Esophagus squamous epithelium (tissue), 5 donors: ENCODE measurements around the gene TERF2IP. TPM values are rescaled to one million over a fixed set of nuclear protein-coding genes. Genes with fewer than 3 reads are reported as not detected.

ENCODE experiments used
- DNase-seq: peaks from one replicate; lab custom pipeline; 2025; lab: John Stamatoyannopoulos, UW
- H3K27ac ChIP-seq, 4 donors: fragments of 200-600 bp; sonication (generic); one replicate each; pipeline ENCODE4 v1.5.1; 2016 to 2019; ENCODE audit warnings: mild to moderate bottlenecking in 1 of 4
- H3K27me3 ChIP-seq, 4 donors: fragments of 200-600 bp; sonication (generic); 1 replicate in 3 of 4; 2 replicates in 1 of 4; pipeline versions ENCODE4 v1.5.1 to v1.6.0; 2017 to 2021; ENCODE audit warnings: antibody characterized with exemption in 1 of 4
- H3K36me3 ChIP-seq, 3 donors: fragments of 200-600 bp; sonication (generic); one replicate each; pipeline ENCODE4 v1.5.1; 2016 to 2019
- H3K4me1 ChIP-seq, 3 donors: fragments of 200-600 bp; sonication (generic); one replicate each; pipeline ENCODE4 v1.5.1; 2017 to 2019
- H3K4me3 ChIP-seq, 4 donors: fragments of 200-600 bp; sonication (generic); 1 replicate in 3 of 4; 2 replicates in 1 of 4; pipeline ENCODE4 v1.5.1; 2016 to 2019; ENCODE audit warnings: mild to moderate bottlenecking in 2 of 4, moderate library complexity in 1 of 4
- H3K9me3 ChIP-seq, 3 donors: fragments of 200-600 bp; sonication (generic); one replicate each; pipeline ENCODE4 v1.5.1; 2016 to 2019
- CTCF ChIP-seq, 6 experiments: fragments of 450-650 bp in 4 of 6; fragments of 200-600 bp in 2 of 6; sonication (generic) in 2 of 6; IDR thresholded peaks; one replicate each; pipeline ENCODE4 v1.5.1; 2016 to 2019; ENCODE audit warnings: antibody characterized with exemption in 6 of 6, mild to moderate bottlenecking in 4 of 6, moderate library complexity in 4 of 6
- POLR2A ChIP-seq, 4 donors: fragments of 450-650 bp; IDR thresholded peaks; one replicate each; pipeline ENCODE4 v1.6.1; 2017; ENCODE audit warnings: antibody characterized with exemption in 4 of 4, mild to moderate bottlenecking in 4 of 4, moderate library complexity in 3 of 4
- whole genome bisulfite sequencing, 2 donors: methylation state at CpG; one replicate each; pipeline ENCODE4 v1.1.5; 2018; 5-methylcytosine and 5-hydroxymethylcytosine counted together
- intact Hi-C: fragments of 100-400 bp; cut with DNase I; formaldehyde crosslinking; loops from one replicate; pipeline ENCODE4 v1.15.0; 2022
- total RNA-seq, 4 donors: library from RNA; depleted of rRNA; stranded (reverse); fragments of >200 nt; gene quantifications; one replicate each; pipeline ENCODE4 v1.1.0, GENCODE V29; 2016
- donor health status: DM: yes; HTN: yes; CAD: no.

The TERF2IP gene
- 10 to 100 TPM; 32.8 to 42.3 (median 36.3) TPM for total RNA-seq

- H3K27ac ChIP-seq: peak within 1 kb of the TSS; percentile 94 to 98 (median 97)
- no peaks in the 10 kb centered on the region for H3K27me3 ChIP-seq
- 0% methylated on average over 4 of the region's 76 CpGs; no CpG with 5 or more reads in 1 of the 2 donors for WGBS, 2 donors
- intact Hi-C loops: loop anchor here (5.0 kb wide), 1 partner anchor 115 kb away; no protein-coding TSS in a partner anchor
- TF ChIP-seq POLR2A (IDR thresholded peaks at IDR 0.05): peak in 3 of 4 donors; percentile 95 to 99 (median 95)
- TF ChIP-seq CTCF (IDR thresholded peaks at IDR 0.05): peak in 1 of 6 experiments; percentile 18
- no peaks in the 10 kb centered on the region for H3K9me3 ChIP-seq
- peaks cover 0 to 24% (median under 1%) of the 10 kb centered on the region in 3 donors for H3K36me3 ChIP-seq
- DNase-seq: peak; percentile 63
- peaks cover 30 to 72% (median 42%) of the 10 kb centered on the region in 3 donors for H3K4me1 ChIP-seq
- H3K4me3 ChIP-seq: peak within 1 kb of the TSS; percentile 85 to 97 (median 94)
Measured at GRCh38 chr16:75647492-75648264, at the start of gene TERF2IP, which contains the start of gene KARS1. TERF2IP (plus strand) TSS chr16:75647773; CDS start chr16:75647883, 110 bp downstream. KARS1 (minus strand) TSS chr16:75647665; CDS start chr16:75647639, 26 bp downstream.

- Histone ChIP-seq H3K36me3 (peaks cover 7 to 84% (median 12%) of the 10 kb centered on the region in 3 donors), H3K9me3 (peaks cover 0 to 7% (median 0%) of the 10 kb centered on the region in 3 donors), H3K27ac (no peak overlapping the region), H3K4me3 (no peak overlapping the region), H3K4me1 (no peaks in the 10 kb centered on the region), H3K27me3 (no peaks in the 10 kb centered on the region)
- WGBS, 2 donors: 93 to 95% methylated on average over 6 of the region's 6 CpGs
- intact Hi-C loops: no loop called here
- TF ChIP-seq CTCF (IDR thresholded peaks at IDR 0.05): no peak
- DNase-seq: no peak
Measured at GRCh38 chr16:75599452-75600277, 47.9 kb upstream of the TERF2IP start.

- no peak overlapping the region for H3K4me3 ChIP-seq
- peaks cover 0 to 7% (median 0%) of the 10 kb centered on the region in 3 donors for H3K9me3 ChIP-seq
- H3K4me1 ChIP-seq: no peaks in the 10 kb centered on the region
- no peaks in the 10 kb centered on the region for H3K27me3 ChIP-seq
- intact Hi-C loops: no loop called here
- DNase-seq: no peak
- H3K27ac ChIP-seq: no peak overlapping the region
- H3K36me3 ChIP-seq: peaks cover 7 to 94% (median 23%) of the 10 kb centered on the region in 3 donors
- WGBS, 2 donors: 65 to 76% methylated on average over 3 to 4 of the region's 4 CpGs
- TF ChIP-seq CTCF (IDR thresholded peaks at IDR 0.05): no peak
- TF ChIP-seq POLR2A (IDR thresholded peaks at IDR 0.05): no peak
Measured at GRCh38 chr16:75603241-75603640, 44.3 kb upstream of the TERF2IP start.

- H3K4me3 ChIP-seq: no peak overlapping the region
- DNase-seq: no peak
- no peaks in the 10 kb centered on the region for H3K4me1 ChIP-seq
- H3K36me3 ChIP-seq: peaks cover 0 to 95% (median 23%) of the 10 kb centered on the region in 3 donors
- 92 to 100% methylated on average over 1 of the region's 1 CpG for WGBS, 2 donors
- intact Hi-C loops: no loop called here
- no peak overlapping the region for H3K27ac ChIP-seq
- TF ChIP-seq POLR2A (IDR thresholded peaks at IDR 0.05): no peak
- no peak for TF ChIP-seq CTCF (IDR thresholded peaks at IDR 0.05)
- peaks cover 0 to 7% (median 0%) of the 10 kb centered on the region in 3 donors for H3K9me3 ChIP-seq
- no peaks in the 10 kb centered on the region for H3K27me3 ChIP-seq
Measured at GRCh38 chr16:75606507-75606906, 41.1 kb upstream of the TERF2IP start.
